HG03571 (cell line): Measurements from ENCODE around the gene ACBD6.

Experiments used
- ATAC-seq: cut with Tn5 transposase; IDR thresholded peaks from one replicate; pipeline ENCODE4 v1.9.1; 2021; ENCODE audit not compliant: unreplicated experiment

Gene ACBD6

GRCh38 chr1:180311011-180311730 lies 191.2 kb downstream of the ACBD6 start:
- no peak for ATAC-seq

- ATAC-seq, result no peak
Measured at GRCh38 chr1:180310095-180310494, 192.3 kb downstream of the ACBD6 start.

GRCh38 chr1:180309338-180309737 lies 193.0 kb downstream of the ACBD6 start:
- ATAC-seq, result no peak

- ATAC-seq, result no peak
Measured at GRCh38 chr1:180301135-180301742, 201.1 kb downstream of the ACBD6 start.

- no peak for ATAC-seq
Measured at GRCh38 chr1:180299479-180300221, 202.7 kb downstream of the ACBD6 start.

GRCh38 chr1:180295999-180296398 lies 206.4 kb downstream of the ACBD6 start:
- ATAC-seq, result no peak

- ATAC-seq, result no peak
Measured at GRCh38 chr1:180294711-180295110, 207.7 kb downstream of the ACBD6 start.

GRCh38 chr1:180291004-180291403 lies 211.4 kb downstream of the ACBD6 start:
- no peak for ATAC-seq

GRCh38 chr1:180290265-180291001 lies 211.9 kb downstream of the ACBD6 start:
- no peak for ATAC-seq

GRCh38 chr1:180288940-180289339 lies 213.4 kb downstream of the ACBD6 start:
- no peak for ATAC-seq

- no peak for ATAC-seq
Measured at GRCh38 chr1:180287988-180288705, 214.2 kb downstream of the ACBD6 start.

GRCh38 chr1:180286417-180286816 lies 216.0 kb downstream of the ACBD6 start:
- no peak for ATAC-seq

- no peak for ATAC-seq
Measured at GRCh38 chr1:180283098-180283497, 219.3 kb downstream of the ACBD6 start.

- ATAC-seq, result no peak
Measured at GRCh38 chr1:180282401-180283044, 219.9 kb downstream of the ACBD6 start.

- ATAC-seq, result no peak
Measured at GRCh38 chr1:180281490-180281889, 220.9 kb downstream of the ACBD6 start.

- ATAC-seq, result no peak
Measured at GRCh38 chr1:180280617-180281016, 221.8 kb downstream of the ACBD6 start.

GRCh38 chr1:180279651-180280050 lies 222.7 kb downstream of the ACBD6 start:
- no peak for ATAC-seq

- no peak for ATAC-seq
Measured at GRCh38 chr1:180278596-180279395, 223.6 kb downstream of the ACBD6 start.

GRCh38 chr1:180278194-180278515 lies 224.2 kb downstream of the ACBD6 start:
- ATAC-seq, result no peak
